Mesothelial cell of epicardium (in vitro differentiated cells): Measurements from ENCODE around the gene ALDOC. TPM values are rescaled to one million over a fixed set of nuclear protein-coding genes. Genes with fewer than 3 reads are reported as not detected.

Experiments used
- DNase-seq, 2 experiments: peaks; one replicate each; pipeline ENCODE4 v3.0.0; 2021; ENCODE audit warnings: low spot score in 2 of 2; ENCODE audit not compliant: unreplicated experiment in 2 of 2
- H3K27ac Mint-ChIP-seq: 2 replicates; pipeline ENCODE4 v1.8.0; 2021; ENCODE audit warnings: mixed read lengths
- H3K27me3 Mint-ChIP-seq: 2 replicates; pipeline ENCODE4 v1.8.0; 2021; ENCODE audit warnings: low read depth, mixed read lengths
- H3K36me3 Mint-ChIP-seq: 2 replicates; pipeline ENCODE4 v1.8.0; 2021; ENCODE audit warnings: mixed read lengths
- H3K4me1 Mint-ChIP-seq: 2 replicates; pipeline ENCODE4 v1.8.0; 2021; ENCODE audit warnings: mixed read lengths
- H3K4me3 Mint-ChIP-seq: 2 replicates; pipeline ENCODE4 v1.8.0; 2021; ENCODE audit warnings: mild to moderate bottlenecking, moderate library complexity, mixed read lengths
- H3K9me3 Mint-ChIP-seq: 2 replicates; pipeline ENCODE4 v1.8.0; 2021; ENCODE audit warnings: mixed read lengths
- total RNA-seq: library from RNA; stranded (reverse); gene quantifications from 3 replicates; pipeline ENCODE4 v1.2.1, GENCODE V29; 2021
- TF ChIP-seq, protein P1 (sequence below): fragments of 200-600 bp; sonication (generic); IDR thresholded peaks from one replicate; pipeline ENCODE4 v1.5.0; 2021; ENCODE audit warnings: antibody characterized with exemption; ENCODE audit not compliant: unreplicated experiment

The ALDOC gene
- total RNA-seq, 1 donor from 2014 or later: 22.6 TPM

DNA sequence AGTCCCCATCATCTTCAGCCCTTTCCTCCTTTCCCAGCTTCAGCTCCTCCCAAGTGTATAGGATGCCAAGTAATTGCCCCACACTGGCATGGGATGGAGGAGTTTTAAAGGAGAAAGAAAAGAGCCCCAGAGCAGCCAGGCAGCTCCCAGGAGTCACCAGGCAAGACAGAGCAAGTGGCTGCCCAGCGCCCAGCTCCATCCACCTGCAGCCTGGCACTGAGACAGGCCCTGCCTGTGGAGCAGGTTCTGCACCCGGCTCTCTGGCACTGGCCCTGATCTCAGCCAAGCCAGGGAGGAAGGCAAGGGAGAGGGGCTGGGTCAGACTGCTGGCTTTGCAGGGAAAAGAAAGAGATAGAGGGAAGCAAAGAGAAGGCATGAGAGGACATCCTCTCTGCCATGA lies 48.8 kb downstream of the ALDOC start:
- no peak overlapping the region for H3K4me3 Mint-ChIP-seq
- TF ChIP-seq, protein P1, sequence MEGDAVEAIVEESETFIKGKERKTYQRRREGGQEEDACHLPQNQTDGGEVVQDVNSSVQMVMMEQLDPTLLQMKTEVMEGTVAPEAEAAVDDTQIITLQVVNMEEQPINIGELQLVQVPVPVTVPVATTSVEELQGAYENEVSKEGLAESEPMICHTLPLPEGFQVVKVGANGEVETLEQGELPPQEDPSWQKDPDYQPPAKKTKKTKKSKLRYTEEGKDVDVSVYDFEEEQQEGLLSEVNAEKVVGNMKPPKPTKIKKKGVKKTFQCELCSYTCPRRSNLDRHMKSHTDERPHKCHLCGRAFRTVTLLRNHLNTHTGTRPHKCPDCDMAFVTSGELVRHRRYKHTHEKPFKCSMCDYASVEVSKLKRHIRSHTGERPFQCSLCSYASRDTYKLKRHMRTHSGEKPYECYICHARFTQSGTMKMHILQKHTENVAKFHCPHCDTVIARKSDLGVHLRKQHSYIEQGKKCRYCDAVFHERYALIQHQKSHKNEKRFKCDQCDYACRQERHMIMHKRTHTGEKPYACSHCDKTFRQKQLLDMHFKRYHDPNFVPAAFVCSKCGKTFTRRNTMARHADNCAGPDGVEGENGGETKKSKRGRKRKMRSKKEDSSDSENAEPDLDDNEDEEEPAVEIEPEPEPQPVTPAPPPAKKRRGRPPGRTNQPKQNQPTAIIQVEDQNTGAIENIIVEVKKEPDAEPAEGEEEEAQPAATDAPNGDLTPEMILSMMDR: no peak
- no peaks in the 10 kb centered on the region for H3K27me3 Mint-ChIP-seq
- H3K9me3 Mint-ChIP-seq: no peaks in the 10 kb centered on the region
- DNase-seq: no peak
- H3K36me3 Mint-ChIP-seq: no peaks in the 10 kb centered on the region
- H3K27ac Mint-ChIP-seq: no peak overlapping the region
- peaks cover 20% of the 10 kb centered on the region for H3K4me1 Mint-ChIP-seq

DNA sequence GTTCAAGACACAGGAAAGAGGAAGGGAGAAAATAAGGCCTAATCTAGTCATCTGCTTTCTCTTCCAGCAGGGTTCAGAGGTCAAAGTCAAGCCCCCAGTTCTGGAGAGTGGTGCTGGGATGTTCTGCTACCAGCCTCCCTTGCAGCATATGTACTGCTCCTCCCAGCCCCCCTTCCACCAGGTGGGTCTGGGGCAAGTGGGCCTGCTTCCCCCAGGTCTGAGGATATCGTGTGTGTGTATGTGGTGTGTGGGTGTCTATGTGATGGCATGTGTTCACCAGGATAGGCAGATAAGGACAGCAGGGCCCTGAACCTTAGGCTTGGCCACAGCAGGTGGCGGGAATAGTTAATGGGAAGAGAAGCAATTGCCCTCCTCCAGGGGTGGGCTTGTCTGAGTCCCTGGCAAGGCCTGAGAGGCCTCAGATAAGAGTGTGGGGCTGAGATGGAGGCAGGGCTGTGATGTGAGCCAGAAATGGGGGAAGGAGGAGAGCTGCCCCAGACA lies 49.5 kb downstream of the ALDOC start:
- Mint-ChIP-seq H3K27ac (no peak overlapping the region), H3K36me3 (no peaks in the 10 kb centered on the region)

DNA sequence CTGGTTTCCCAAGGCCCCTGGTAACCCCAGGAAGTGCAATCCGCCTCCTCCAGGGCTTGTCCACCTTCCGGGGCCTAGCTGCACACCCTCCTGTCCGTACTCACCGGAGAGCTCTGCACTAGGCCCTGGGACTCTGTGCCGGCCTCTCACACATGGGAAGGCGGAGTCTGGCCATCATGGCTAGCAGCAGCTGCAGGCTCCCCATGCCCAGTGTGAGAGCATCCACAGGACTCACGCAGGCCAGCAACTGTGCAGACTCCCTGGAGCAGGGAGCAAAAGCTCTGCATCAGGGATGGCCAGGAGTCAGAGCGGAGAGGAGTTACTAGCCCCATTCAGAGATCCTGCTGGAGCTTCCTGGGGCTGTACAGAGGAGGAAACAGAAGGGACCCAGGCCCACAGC lies 50.3 kb downstream of the ALDOC start:
- Mint-ChIP-seq H3K4me1 (peaks cover 20% of the 10 kb centered on the region), H3K27ac (no peak overlapping the region), H3K4me3 (no peak overlapping the region), H3K9me3 (no peaks in the 10 kb centered on the region), H3K36me3 (no peaks in the 10 kb centered on the region), H3K27me3 (no peaks in the 10 kb centered on the region)
- TF ChIP-seq, protein P1: no peak
- no peak for DNase-seq

More for the DNA sequence above, 49.5 kb downstream of the ALDOC start:
- no peaks in the 10 kb centered on the region for H3K9me3 Mint-ChIP-seq
- TF ChIP-seq, protein P1: no peak
- no peak for DNase-seq
- no peak overlapping the region for H3K4me3 Mint-ChIP-seq
- H3K27me3 Mint-ChIP-seq: no peaks in the 10 kb centered on the region
- H3K4me1 Mint-ChIP-seq: peaks cover 20% of the 10 kb centered on the region

DNA sequence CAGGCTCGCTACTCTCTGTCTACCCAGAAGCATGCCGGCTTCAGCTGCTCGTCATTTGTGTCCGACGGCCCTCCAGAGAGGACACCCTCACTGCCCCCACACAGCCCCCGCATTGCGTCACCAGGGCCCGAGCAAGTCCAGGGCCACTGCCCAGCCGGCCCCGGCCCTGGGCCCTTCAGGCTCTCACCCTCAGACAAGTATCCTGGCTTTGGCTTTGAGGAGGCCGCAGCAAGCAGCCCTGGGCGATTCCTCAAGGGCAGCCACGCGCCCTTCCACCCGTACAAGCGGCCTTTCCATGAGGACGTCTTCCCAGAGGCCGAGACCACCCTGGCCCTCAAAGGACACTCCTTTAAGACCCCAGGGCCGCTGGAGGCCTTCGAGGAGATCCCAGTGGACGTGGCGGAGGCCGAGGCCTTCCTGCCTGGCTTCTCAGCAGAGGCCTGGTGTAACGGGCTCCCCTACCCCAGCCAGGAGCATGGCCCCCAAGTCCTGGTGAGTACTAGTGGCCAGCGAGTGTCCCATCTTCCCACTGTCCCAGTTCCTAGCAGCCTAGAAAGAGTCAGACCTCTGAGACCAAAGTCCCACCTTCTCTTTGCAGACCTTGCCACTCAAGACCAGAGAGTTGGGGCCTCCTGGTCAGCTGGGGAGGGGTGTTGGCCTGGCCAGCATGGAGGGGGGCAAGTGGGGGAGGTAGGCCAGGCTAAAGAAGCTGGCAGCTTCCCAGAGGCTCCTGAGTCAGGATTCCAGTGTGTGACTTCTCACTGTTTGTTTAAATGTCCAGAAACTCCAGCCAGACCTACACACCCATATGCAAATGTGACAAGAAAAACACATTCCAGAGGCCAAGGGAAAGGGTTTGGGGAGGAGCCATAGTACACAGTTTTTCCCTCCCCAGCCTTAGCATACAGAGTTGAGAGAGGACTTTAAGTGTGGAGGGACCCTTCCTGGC lies 51.9 kb downstream of the ALDOC start:
- Mint-ChIP-seq H3K36me3 (no peaks in the 10 kb centered on the region), H3K4me3 (no peak overlapping the region), H3K9me3 (no peaks in the 10 kb centered on the region), H3K27me3 (no peaks in the 10 kb centered on the region), H3K27ac (peak overlapping the region; percentile 85), H3K4me1 (peaks cover 20% of the 10 kb centered on the region)
- TF ChIP-seq, protein P1: no peak
- DNase-seq: no peak

DNA sequence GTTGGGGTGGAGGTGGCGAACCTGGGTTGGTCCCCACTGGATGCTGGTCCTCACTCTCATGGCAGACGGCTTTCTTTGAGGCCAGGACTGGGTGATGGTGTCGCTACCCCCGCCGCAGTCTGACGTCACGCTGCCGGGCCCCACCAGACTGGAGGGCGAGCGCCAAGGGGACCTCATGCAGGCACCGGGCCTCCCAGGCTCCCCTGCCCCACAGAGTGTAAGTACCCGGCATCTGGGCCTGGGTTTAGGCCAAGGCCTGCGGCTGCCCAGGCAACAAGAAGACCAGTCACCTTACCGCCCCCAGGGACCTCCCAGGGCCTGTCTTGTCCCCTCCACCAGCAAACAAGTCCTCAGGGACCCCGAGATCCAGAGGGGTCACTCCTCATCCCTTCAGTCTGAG lies 52.8 kb downstream of the ALDOC start:
- Mint-ChIP-seq H3K27me3 (peaks cover 2% of the 10 kb centered on the region), H3K36me3 (no peaks in the 10 kb centered on the region), H3K4me3 (no peak overlapping the region), H3K4me1 (peaks cover 20% of the 10 kb centered on the region), H3K9me3 (no peaks in the 10 kb centered on the region), H3K27ac (no peak overlapping the region)
- TF ChIP-seq, protein P1: no peak
- no peak for DNase-seq
